DMS153 treated with DMSO at 0.1 percent for 48 hours (cell line): ENCODE data around the gene RNF6.
A peak's percentile ranks its signal among the peaks of the same experiment; 100 is the strongest.

Experiments
- DNase-seq: peaks from one replicate; lab custom pipeline; 2025; ENCODE audit not compliant: unreplicated experiment; lab: John Stamatoyannopoulos, UW

The RNF6 gene

GRCh38 chr13:26227166-26227971 is 5.3 kb upstream of the RNF6 start:
- no peak for DNase-seq

DNA sequence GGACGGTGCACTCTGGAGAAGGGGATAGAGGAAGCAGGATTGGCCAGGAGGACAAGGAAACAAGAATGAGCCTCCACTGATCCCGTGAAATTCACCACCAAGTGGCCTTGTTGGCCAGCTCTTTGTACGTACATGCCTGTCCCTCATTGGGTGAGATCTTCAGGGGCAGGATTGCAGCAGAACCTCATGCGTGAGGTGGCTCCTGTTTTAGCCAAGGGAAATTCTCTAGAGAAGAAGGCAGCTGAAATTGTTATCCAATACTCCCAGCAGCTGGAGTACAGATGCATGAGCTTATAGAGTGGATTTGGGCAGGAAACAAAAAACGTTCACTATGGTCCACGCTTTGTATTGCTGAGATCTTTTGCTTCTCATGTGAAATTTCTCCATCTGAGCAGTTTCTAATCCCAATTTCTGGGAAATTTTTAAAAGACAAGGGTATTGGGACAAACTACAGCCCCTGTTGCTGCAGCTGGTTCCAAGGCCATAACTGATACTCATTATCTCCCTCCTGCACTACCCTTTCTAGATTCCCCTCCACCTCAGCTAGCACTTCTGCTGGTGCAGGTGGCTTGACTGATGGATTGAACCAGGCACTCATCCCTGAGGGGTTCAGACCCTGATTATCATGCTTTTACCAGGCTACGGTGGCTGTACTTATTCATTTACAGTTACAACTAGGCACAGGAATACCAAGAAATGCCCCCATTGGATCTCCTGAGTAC is 3.9 kb upstream of the RNF6 start:
- DNase-seq, result no peak

- peak; percentile 37 for DNase-seq
These were observed 469 bp upstream of the RNF6 start for GRCh38 chr13:26222520-26223046.

DNA sequence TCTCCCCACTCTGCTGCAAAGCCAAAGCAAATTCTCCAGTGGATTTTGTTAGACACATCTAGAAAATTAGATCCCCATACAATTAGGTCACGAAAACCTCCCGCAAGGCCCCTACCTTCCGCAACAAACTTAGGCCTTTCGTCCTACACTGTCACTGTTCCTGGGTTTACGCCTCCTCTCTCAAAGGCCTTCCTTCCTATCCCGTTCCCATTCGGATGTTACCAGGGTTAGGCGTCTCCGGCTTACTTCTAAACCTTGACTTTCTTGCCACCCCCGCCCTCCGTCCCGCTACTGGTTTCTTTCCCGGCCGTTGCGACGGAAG is 754 bp downstream of the RNF6 start:
- peak; percentile 66 for DNase-seq

- DNase-seq, result no peak
These were observed 1.5 kb downstream of the RNF6 start for GRCh38 chr13:26220575-26220974.

DNA sequence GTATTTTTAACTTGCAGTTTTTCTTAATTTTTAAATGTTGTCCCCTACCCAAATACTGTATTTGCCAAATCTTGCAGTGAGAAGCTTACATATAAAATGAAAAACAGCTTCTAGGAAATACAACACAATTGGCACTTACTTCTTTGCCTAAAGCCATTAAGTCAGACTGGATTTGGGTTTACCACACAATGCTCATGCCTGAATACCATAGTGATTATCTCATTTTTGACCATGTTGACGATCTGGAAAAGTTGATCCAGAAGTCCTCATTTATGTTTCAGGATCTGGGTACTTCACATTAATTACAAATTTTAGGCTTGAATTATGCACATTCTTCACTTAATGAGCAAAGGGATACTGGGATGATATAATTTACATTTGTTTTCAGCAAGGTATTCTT is 2.4 kb downstream of the RNF6 start:
- no peak for DNase-seq

GRCh38 chr13:26216042-26216441 is 6.1 kb downstream of the RNF6 start:
- no peak for DNase-seq

DNA sequence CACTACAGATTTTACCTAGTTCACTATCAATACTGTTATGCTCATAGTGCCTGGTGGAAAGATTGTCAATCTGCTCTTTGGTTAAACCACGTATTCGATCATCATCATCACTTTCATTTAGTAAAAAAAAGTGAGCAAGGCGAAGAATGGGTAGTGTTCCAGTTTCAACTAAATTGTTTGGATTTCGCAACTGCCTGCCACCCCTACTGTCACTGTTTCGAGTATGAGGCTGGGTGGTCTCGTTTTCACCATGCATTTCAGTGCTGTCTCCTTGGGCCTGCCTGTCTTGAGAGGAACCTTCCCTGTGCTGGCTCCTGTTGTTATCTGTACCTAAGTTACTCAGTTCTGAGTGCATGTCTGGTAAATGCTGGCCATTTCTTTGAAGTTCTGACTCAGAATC is 8.1 kb downstream of the RNF6 start:
- DNase-seq, result no peak

- no peak for DNase-seq
These were observed 8.8 kb downstream of the RNF6 start for GRCh38 chr13:26213345-26213744.

DNA sequence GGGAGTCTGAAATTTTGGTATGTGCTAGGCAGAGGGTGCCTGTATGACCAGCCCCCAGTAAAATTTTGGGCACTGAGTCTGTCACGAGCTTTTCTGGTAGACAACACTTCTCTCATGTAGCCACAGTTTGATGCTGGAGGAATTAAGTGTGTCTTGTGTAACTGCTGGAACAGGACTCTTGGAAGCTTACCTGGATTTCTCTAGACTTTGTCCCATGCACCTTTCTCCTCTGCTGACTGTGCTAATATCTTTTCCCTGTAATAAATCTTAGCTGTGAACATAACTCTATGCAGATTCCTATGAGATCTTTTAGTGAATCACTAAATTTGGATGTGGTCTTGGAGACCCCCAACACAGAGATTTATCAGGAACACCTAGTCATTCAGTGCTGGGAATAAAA is 13.8 kb downstream of the RNF6 start:
- DNase-seq, result no peak

DNA sequence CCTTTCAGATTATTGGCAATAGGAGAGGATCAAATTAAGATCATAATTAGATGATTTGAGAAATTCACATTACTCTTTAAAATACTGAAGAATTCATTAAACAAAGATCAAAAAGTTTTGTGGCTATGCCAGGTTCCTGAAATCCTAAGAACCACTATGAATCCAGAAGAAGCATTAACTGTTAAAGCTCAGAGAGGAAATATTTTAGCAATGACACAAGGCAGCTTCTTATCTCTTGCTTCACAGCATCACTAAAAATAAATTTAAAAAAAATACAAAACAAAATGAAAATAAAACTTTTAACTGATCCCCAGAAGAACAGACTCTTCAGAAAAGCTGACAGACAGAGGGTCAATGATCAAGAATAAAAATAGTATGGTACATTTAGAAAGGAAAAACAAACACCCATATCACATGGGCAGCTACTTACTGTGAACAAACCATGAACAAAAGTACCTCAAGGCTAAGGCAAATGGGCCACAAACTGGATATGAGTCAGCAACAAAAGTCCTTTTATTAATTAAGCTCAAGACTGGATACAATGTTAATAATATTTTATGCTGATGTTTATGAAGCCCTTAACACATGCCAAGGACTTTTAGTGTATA is 19.6 kb downstream of the RNF6 start:
- no peak for DNase-seq

- DNase-seq, result no peak
These were observed 21.3 kb downstream of the RNF6 start for GRCh38 chr13:26200811-26201210.

- DNase-seq, result no peak
These were observed 24.0 kb downstream of the RNF6 start for GRCh38 chr13:26198116-26198515.

DNA sequence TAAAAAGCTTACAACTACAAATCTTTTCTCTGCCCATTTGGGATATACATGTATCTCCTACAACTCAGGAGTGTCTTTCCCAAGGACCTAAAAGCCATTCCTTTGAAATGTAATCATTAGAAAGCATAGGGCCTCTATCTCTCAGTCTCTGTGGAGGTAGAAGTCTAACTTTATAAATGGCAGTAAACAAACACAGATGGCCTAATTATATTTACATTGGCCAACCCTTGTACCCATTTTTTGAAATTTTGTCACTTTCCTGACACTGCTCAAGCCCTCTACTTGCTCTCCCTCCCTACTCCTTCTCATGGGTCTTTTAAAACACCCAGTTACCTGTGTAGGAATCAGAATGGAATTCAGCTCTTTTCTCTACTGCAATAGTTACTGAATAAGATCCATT is 24.8 kb downstream of the RNF6 start:
- DNase-seq, result no peak

- DNase-seq, result no peak
These were observed 35.1 kb downstream of the RNF6 start for GRCh38 chr13:26186995-26187394.

- peak; percentile 71 for DNase-seq
These were observed 35.8 kb downstream of the RNF6 start for GRCh38 chr13:26186118-26186870.

DNA sequence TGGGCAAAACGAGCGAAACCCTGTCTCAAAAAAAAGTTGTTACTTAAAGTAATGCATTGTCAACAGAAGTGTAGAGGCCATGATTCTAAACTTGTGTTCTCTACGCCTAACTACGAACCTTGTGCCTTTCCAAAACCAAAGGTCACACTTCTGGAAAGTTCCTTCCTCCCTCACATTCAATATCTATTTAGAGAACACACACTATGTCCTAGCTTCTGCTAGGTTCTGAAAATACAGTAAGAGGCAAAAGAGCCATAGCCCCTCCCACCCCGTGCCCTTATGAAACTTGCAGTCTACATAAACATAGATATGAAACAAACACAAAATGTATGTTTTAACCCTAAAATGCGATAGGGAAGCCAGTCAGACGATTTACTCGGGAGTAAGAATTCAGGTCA is 36.4 kb downstream of the RNF6 start:
- DNase-seq, result no peak

DNA sequence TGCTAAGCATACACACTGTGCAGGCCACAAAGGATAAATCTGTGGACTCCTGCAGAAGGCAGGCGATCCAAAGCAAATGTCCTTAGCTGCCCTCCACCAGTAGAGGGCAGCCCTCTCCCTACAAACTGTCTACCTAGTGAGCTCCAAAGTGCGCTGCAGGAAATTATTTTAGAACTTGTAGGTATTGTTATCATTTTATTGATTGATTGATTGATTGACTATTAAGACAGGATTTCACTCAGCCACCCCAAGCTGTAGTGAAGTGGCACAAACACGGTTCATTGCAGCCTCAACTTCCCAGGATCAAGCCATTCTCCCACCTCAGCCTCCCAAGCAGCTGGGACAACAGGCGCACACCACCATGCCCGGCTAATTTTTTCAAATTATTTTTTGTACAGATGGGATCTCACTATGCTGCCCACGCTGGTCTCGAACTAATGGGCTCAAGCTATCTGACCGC is 37.3 kb downstream of the RNF6 start:
- peak; percentile 34 for DNase-seq

GRCh38 chr13:26183416-26183815 is 38.7 kb downstream of the RNF6 start:
- DNase-seq, result no peak

- DNase-seq, result no peak
These were observed 42.8 kb downstream of the RNF6 start for GRCh38 chr13:26179344-26179743.

GRCh38 chr13:26168835-26169234 is 53.3 kb downstream of the RNF6 start:
- DNase-seq, result no peak
